WTC11 (cell line): Measurements from ENCODE around the gene SDE2. TPM values are rescaled to one million over a fixed set of nuclear protein-coding genes. Genes with fewer than 3 reads are reported as not detected.

Experiments used
- ATAC-seq: fragments of 200-7000 bp; cut with Tn5 transposase; 2 replicates; pipeline ENCODE4 v1.10.0; 2021; ENCODE audit warnings: mild to moderate bottlenecking, moderate library complexity
- CTCF ChIA-PET: fragments of 300-600 bp; sonication (Branson Sonifier 250); formaldehyde crosslinking; loops from one replicate; lab custom pipeline; 2021; ENCODE audit warnings: antibody characterized with exemption; lab: Charles Lee
- POLR2A ChIA-PET: fragments of 350-600 bp; sonication (Branson Sonifier 250); formaldehyde crosslinking; loops from one replicate; lab custom pipeline; 2021; ENCODE audit warnings: antibody characterized with exemption; lab: Charles Lee
- DNase-seq: peaks from one replicate; pipeline ENCODE4 v3.0.0; 2021; ENCODE audit warnings: low spot score
- H3K27ac Mint-ChIP-seq: 2 replicates; pipeline ENCODE4 v1.8.0; 2021; ENCODE audit warnings: mixed read lengths
- H3K27me3 Mint-ChIP-seq: 2 replicates; pipeline ENCODE4 v1.8.0; 2021; ENCODE audit warnings: low read depth, mild to moderate bottlenecking, moderate library complexity, mixed read lengths
- H3K36me3 Mint-ChIP-seq: 2 replicates; pipeline ENCODE4 v1.8.0; 2021; ENCODE audit warnings: mixed read lengths
- H3K4me1 Mint-ChIP-seq: 2 replicates; pipeline ENCODE4 v1.8.0; 2022; ENCODE audit warnings: mixed read lengths
- H3K4me3 Mint-ChIP-seq: 2 replicates; pipeline ENCODE4 v1.8.0; 2021; ENCODE audit warnings: mild to moderate bottlenecking, moderate library complexity, mixed read lengths
- H3K9me3 Mint-ChIP-seq: 2 replicates; pipeline ENCODE4 v1.8.0; 2021; ENCODE audit warnings: mixed read lengths
- ATF6 ChIP-seq: sonication (generic); formaldehyde crosslinking; IDR thresholded peaks from 2 replicates; pipeline ENCODE4 v1.8.1; 2023; ENCODE audit warnings: mild to moderate bottlenecking, missing genetic modification reagents
- CBFB ChIP-seq: sonication (generic); formaldehyde crosslinking; IDR thresholded peaks from 2 replicates; pipeline ENCODE4 v1.8.1; 2022; ENCODE audit warnings: mild to moderate bottlenecking, low read depth, missing genetic modification reagents
- ESRRA ChIP-seq: sonication (generic); formaldehyde crosslinking; IDR thresholded peaks from 2 replicates; pipeline ENCODE4 v1.8.1; 2022; ENCODE audit warnings: mild to moderate bottlenecking, missing genetic modification reagents, borderline replicate concordance
- FOXJ3 ChIP-seq: sonication (generic); formaldehyde crosslinking; IDR thresholded peaks from 2 replicates; pipeline ENCODE4 v1.9.0; 2021; ENCODE audit warnings: missing genetic modification reagents, mild to moderate bottlenecking, borderline replicate concordance
- FOXK1 ChIP-seq: sonication (generic); formaldehyde crosslinking; IDR thresholded peaks from 2 replicates; pipeline ENCODE4 v1.8.0; 2022; ENCODE audit warnings: mild to moderate bottlenecking, moderate library complexity, missing genetic modification reagents
- HMGA2 ChIP-seq: fragments of 250-450 bp; sonication (Bioruptor Pico); IDR thresholded peaks from 2 replicates; pipeline ENCODE4 v1.4.0; 2021; ENCODE audit warnings: mild to moderate bottlenecking, moderate library complexity
- IRF1 ChIP-seq: sonication (generic); formaldehyde crosslinking; IDR thresholded peaks from 2 replicates; pipeline ENCODE4 v1.8.0; 2023; ENCODE audit warnings: missing genetic modification reagents
- JUN ChIP-seq: sonication (generic); formaldehyde crosslinking; IDR thresholded peaks from 2 replicates; pipeline ENCODE4 v1.8.0; 2023; ENCODE audit warnings: mild to moderate bottlenecking, missing genetic modification reagents
- KAT7 ChIP-seq: sonication (generic); formaldehyde crosslinking; IDR thresholded peaks from 2 replicates; pipeline ENCODE4 v1.8.1; 2023; ENCODE audit warnings: missing genetic modification reagents, mild to moderate bottlenecking, borderline replicate concordance
- MYBL2 ChIP-seq: sonication (generic); formaldehyde crosslinking; IDR thresholded peaks from 2 replicates; pipeline ENCODE4 v1.8.1; 2023; ENCODE audit warnings: mild to moderate bottlenecking, moderate library complexity, missing genetic modification reagents
- NR3C1 ChIP-seq: sonication (generic); formaldehyde crosslinking; conservative IDR thresholded peaks from 2 replicates; pipeline ENCODE4 v1.8.1; 2023; ENCODE audit warnings: low read depth, mild to moderate bottlenecking, missing genetic modification reagents
- RELA ChIP-seq: sonication (generic); formaldehyde crosslinking; IDR thresholded peaks from 2 replicates; pipeline ENCODE4 v1.8.1; 2022; ENCODE audit warnings: missing genetic modification reagents, mild to moderate bottlenecking, borderline replicate concordance
- SMAD4 ChIP-seq: sonication (generic); formaldehyde crosslinking; IDR thresholded peaks from 2 replicates; pipeline ENCODE4 v1.8.0; 2022; ENCODE audit warnings: mild to moderate bottlenecking, missing genetic modification reagents
- TEAD4 ChIP-seq: sonication (generic); formaldehyde crosslinking; IDR thresholded peaks from 2 replicates; pipeline ENCODE4 v1.8.0; 2022; ENCODE audit warnings: mild to moderate bottlenecking, missing genetic modification reagents
- ZNF121 ChIP-seq: sonication (generic); formaldehyde crosslinking; IDR thresholded peaks from 2 replicates; pipeline ENCODE4 v1.8.0; 2023; ENCODE audit warnings: missing genetic modification reagents
- ZNF138 ChIP-seq: sonication (generic); formaldehyde crosslinking; conservative IDR thresholded peaks from 2 replicates; pipeline ENCODE4 v1.8.1; 2022; ENCODE audit warnings: mild to moderate bottlenecking, moderate library complexity, missing genetic modification reagents
- ZNF232 ChIP-seq: sonication (generic); formaldehyde crosslinking; IDR thresholded peaks from 2 replicates; pipeline ENCODE4 v1.8.0; 2022; ENCODE audit warnings: mild to moderate bottlenecking, missing genetic modification reagents
- ZNF416 ChIP-seq: fragments of 250-450 bp; sonication (Bioruptor Pico); IDR thresholded peaks from 2 replicates; pipeline ENCODE4 v1.9.0; 2021; ENCODE audit warnings: mild to moderate bottlenecking, inconsistent platforms
- total RNA-seq: library from RNA; stranded (reverse); gene quantifications from 3 replicates; pipeline ENCODE4 v1.2.3, GENCODE V29; 2021
- TF ChIP-seq, protein P1 (sequence below): sonication (generic); formaldehyde crosslinking; IDR thresholded peaks from 2 replicates; pipeline ENCODE4 v1.8.1; 2022; ENCODE audit warnings: low read depth, mild to moderate bottlenecking, moderate library complexity, missing genetic modification reagents, borderline replicate concordance
- TF ChIP-seq, protein P2 (sequence below): fragments of 250-450 bp; sonication (Bioruptor Pico); IDR thresholded peaks from 2 replicates; pipeline ENCODE4 v2.1.2; 2022; ENCODE audit warnings: mild to moderate bottlenecking, moderate library complexity
- TF ChIP-seq, protein P3 (sequence below): sonication (generic); formaldehyde crosslinking; IDR thresholded peaks from 2 replicates; pipeline ENCODE4 v1.8.0; 2023; ENCODE audit warnings: mild to moderate bottlenecking, missing genetic modification reagents

SDE2 gene
- total RNA-seq, 1 experiment from 2014 or later, result 17.2 TPM

- Mint-ChIP-seq H3K4me3 (no peak overlapping the region), H3K27ac (peak overlapping the region; percentile 93), H3K27me3 (peaks cover 94% of the 10 kb centered on the region), H3K36me3 (no peaks in the 10 kb centered on the region)
- CTCF ChIA-PET, result interaction anchor here (0.5 to 2.5 kb wide), 9 partner anchors 18 to 462 kb away, joined by 3 to 13 read pairs (median 3); partner anchors contain the start of genes LEFTY1, SRP9 and TMEM63A
- TF ChIP-seq HMGA2 (CRISPR knock-in tag) (no peak), ZNF232 (no peak), FOXJ3 (CRISPR knock-in tag) (no peak), ZNF416 (CRISPR knock-in tag) (no peak), FOXK1 (CRISPR knock-in tag) (no peak), CBFB (CRISPR knock-in tag) (no peak), SMAD4 (CRISPR knock-in tag) (no peak), IRF1 (CRISPR knock-in tag) (no peak), ATF6 (CRISPR knock-in tag) (no peak), ZNF121 (no peak), KAT7 (no peak), RELA (CRISPR knock-in tag) (no peak), ESRRA (CRISPR knock-in tag) (no peak)
- TF ChIP-seq, protein P1, sequence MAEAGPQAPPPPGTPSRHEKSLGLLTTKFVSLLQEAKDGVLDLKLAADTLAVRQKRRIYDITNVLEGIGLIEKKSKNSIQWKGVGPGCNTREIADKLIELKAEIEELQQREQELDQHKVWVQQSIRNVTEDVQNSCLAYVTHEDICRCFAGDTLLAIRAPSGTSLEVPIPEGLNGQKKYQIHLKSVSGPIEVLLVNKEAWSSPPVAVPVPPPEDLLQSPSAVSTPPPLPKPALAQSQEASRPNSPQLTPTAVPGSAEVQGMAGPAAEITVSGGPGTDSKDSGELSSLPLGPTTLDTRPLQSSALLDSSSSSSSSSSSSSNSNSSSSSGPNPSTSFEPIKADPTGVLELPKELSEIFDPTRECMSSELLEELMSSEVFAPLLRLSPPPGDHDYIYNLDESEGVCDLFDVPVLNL (CRISPR knock-in tag), result no peak
- TF ChIP-seq, protein P2, sequence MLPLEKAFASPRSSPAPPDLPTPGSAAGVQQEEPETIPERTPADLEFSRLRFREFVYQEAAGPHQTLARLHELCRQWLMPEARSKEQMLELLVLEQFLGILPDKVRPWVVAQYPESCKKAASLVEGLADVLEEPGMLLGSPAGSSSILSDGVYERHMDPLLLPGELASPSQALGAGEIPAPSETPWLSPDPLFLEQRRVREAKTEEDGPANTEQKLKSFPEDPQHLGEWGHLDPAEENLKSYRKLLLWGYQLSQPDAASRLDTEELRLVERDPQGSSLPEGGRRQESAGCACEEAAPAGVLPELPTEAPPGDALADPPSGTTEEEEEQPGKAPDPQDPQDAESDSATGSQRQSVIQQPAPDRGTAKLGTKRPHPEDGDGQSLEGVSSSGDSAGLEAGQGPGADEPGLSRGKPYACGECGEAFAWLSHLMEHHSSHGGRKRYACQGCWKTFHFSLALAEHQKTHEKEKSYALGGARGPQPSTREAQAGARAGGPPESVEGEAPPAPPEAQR (CRISPR knock-in tag), result no peak
- TF ChIP-seq, protein P3, sequence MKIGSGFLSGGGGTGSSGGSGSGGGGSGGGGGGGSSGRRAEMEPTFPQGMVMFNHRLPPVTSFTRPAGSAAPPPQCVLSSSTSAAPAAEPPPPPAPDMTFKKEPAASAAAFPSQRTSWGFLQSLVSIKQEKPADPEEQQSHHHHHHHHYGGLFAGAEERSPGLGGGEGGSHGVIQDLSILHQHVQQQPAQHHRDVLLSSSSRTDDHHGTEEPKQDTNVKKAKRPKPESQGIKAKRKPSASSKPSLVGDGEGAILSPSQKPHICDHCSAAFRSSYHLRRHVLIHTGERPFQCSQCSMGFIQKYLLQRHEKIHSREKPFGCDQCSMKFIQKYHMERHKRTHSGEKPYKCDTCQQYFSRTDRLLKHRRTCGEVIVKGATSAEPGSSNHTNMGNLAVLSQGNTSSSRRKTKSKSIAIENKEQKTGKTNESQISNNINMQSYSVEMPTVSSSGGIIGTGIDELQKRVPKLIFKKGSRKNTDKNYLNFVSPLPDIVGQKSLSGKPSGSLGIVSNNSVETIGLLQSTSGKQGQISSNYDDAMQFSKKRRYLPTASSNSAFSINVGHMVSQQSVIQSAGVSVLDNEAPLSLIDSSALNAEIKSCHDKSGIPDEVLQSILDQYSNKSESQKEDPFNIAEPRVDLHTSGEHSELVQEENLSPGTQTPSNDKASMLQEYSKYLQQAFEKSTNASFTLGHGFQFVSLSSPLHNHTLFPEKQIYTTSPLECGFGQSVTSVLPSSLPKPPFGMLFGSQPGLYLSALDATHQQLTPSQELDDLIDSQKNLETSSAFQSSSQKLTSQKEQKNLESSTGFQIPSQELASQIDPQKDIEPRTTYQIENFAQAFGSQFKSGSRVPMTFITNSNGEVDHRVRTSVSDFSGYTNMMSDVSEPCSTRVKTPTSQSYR (CRISPR knock-in tag), result no peak
- TF ChIP-seq, all 79 proteins: peak for 0
- no peaks in the 10 kb centered on the region for H3K9me3 Mint-ChIP-seq
- no peak for ATAC-seq
- POLR2A ChIA-PET, result interaction anchor here (0.6 to 1.2 kb wide), 2 partner anchors 14 to 62 kb away, joined by 3 to 5 read pairs; partner anchors contain the start of gene TMEM63A
- no peak for DNase-seq
- peaks cover 86% of the 10 kb centered on the region for H3K4me1 Mint-ChIP-seq
Measured at GRCh38 chr1:225944951-225945350, 54.2 kb downstream of the SDE2 start.

- no peaks in the 10 kb centered on the region for H3K9me3 Mint-ChIP-seq
- no peak overlapping the region for H3K4me3 Mint-ChIP-seq
- CTCF ChIA-PET, result interaction anchor here (0.6 to 2.5 kb wide), 8 partner anchors 19 to 462 kb away, joined by 3 to 13 read pairs (median 4); partner anchors contain the start of genes LEFTY1, SRP9 and TMEM63A
- peaks cover 89% of the 10 kb centered on the region for H3K27me3 Mint-ChIP-seq
- DNase-seq (no peak), ATAC-seq (no peak)
- H3K36me3 Mint-ChIP-seq, result no peaks in the 10 kb centered on the region
- peaks cover 84% of the 10 kb centered on the region for H3K4me1 Mint-ChIP-seq
- POLR2A ChIA-PET, result interaction anchor here (0.6 kb wide), 1 partner anchor 61 kb away, joined by 6 read pairs; no protein-coding TSS in a partner anchor
- no peak overlapping the region for H3K27ac Mint-ChIP-seq
- TF ChIP-seq NR3C1 (CRISPR knock-in tag) (no peak), MYBL2 (CRISPR knock-in tag) (no peak), ZNF138 (no peak), TEAD4 (CRISPR knock-in tag) (no peak), JUN (CRISPR knock-in tag) (no peak)
- TF ChIP-seq, all 79 proteins: peak for 0
Measured at GRCh38 chr1:225944387-225944786, 54.8 kb downstream of the SDE2 start.
